ENCODE measurements around the gene SIRT5.

The SIRT5 gene

GRCh38 chr6:13574571-13575376 is at the start of gene SIRT5 (continued):
- TF ChIP-seq, protein P1, sequence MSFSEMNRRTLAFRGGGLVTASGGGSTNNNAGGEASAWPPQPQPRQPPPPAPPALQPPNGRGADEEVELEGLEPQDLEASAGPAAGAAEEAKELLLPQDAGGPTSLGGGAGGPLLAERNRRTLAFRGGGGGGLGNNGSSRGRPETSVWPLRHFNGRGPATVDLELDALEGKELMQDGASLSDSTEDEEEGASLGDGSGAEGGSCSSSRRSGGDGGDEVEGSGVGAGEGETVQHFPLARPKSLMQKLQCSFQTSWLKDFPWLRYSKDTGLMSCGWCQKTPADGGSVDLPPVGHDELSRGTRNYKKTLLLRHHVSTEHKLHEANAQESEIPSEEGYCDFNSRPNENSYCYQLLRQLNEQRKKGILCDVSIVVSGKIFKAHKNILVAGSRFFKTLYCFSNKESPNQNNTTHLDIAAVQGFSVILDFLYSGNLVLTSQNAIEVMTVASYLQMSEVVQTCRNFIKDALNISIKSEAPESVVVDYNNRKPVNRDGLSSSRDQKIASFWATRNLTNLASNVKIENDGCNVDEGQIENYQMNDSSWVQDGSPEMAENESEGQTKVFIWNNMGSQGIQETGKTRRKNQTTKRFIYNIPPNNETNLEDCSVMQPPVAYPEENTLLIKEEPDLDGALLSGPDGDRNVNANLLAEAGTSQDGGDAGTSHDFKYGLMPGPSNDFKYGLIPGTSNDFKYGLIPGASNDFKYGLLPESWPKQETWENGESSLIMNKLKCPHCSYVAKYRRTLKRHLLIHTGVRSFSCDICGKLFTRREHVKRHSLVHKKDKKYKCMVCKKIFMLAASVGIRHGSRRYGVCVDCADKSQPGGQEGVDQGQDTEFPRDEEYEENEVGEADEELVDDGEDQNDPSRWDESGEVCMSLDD (tag by site-specific recombination; IDR thresholded peaks at IDR 0.05) = peak; percentile 95
- TF ChIP-seq ZNF660 (tag by site-specific recombination; IDR thresholded peaks at IDR 0.05) = peak; percentile 79
- no peak for TF ChIP-seq ZNF362 (tag by site-specific recombination; IDR thresholded peaks at IDR 0.05)
- no peak for TF ChIP-seq ZNF138 (tag by site-specific recombination; IDR thresholded peaks at IDR 0.05; ENCODE audit: borderline replicate concordance)
- peak; percentile 86 for TF ChIP-seq KLF9 (tag by site-specific recombination; IDR thresholded peaks at IDR 0.05; ENCODE audit: low read depth)
- TF ChIP-seq BCL11A (tag by site-specific recombination; IDR thresholded peaks at IDR 0.05; ENCODE audit: low read depth) = no peak
- peak; percentile 84 for TF ChIP-seq KLF8 (tag by site-specific recombination; IDR thresholded peaks at IDR 0.05)
- TF ChIP-seq ZNF112 (tag by site-specific recombination; IDR thresholded peaks at IDR 0.05) = no peak
- TF ChIP-seq, protein P2, sequence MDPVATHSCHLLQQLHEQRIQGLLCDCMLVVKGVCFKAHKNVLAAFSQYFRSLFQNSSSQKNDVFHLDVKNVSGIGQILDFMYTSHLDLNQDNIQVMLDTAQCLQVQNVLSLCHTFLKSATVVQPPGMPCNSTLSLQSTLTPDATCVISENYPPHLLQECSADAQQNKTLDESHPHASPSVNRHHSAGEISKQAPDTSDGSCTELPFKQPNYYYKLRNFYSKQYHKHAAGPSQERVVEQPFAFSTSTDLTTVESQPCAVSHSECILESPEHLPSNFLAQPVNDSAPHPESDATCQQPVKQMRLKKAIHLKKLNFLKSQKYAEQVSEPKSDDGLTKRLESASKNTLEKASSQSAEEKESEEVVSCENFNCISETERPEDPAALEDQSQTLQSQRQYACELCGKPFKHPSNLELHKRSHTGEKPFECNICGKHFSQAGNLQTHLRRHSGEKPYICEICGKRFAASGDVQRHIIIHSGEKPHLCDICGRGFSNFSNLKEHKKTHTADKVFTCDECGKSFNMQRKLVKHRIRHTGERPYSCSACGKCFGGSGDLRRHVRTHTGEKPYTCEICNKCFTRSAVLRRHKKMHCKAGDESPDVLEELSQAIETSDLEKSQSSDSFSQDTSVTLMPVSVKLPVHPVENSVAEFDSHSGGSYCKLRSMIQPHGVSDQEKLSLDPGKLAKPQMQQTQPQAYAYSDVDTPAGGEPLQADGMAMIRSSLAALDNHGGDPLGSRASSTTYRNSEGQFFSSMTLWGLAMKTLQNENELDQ (tag by site-specific recombination; IDR thresholded peaks at IDR 0.05; ENCODE audit: low read depth) = no peak
- TF ChIP-seq SETDB1 (IDR thresholded peaks at IDR 0.05; ENCODE audit: insufficient read length, low read length) = no peak
- peak; percentile 35; the same call in 1 of the 2 replicates for TF ChIP-seq ZNF24 (tag by site-specific recombination; IDR thresholded peaks at IDR 0.05)
- TF ChIP-seq ZNF473 (tag by site-specific recombination; IDR thresholded peaks at IDR 0.05) = no peak
- no peak; the same call in 1 of the 2 replicates for TF ChIP-seq ZNF658 (tag by site-specific recombination; IDR thresholded peaks at IDR 0.05)
- peak; percentile 21; the same call in 1 of the 2 replicates for TF ChIP-seq PRDM4 (tag by site-specific recombination; IDR thresholded peaks at IDR 0.05)
- TF ChIP-seq KLF17 (tag by site-specific recombination; IDR thresholded peaks at IDR 0.05) = peak; percentile 84
- no peak for TF ChIP-seq ZNF837 (tag by site-specific recombination; IDR thresholded peaks at IDR 0.05)
- no peak for TF ChIP-seq ZNF558 (tag by site-specific recombination; IDR thresholded peaks at IDR 0.05)
- peak; percentile 83 for TF ChIP-seq KLF1 (tag by site-specific recombination; IDR thresholded peaks at IDR 0.05)
- TF ChIP-seq ZNF148 (tag by site-specific recombination; IDR thresholded peaks at IDR 0.05; ENCODE audit: borderline replicate concordance) = no peak
- TF ChIP-seq ZNF311 (tag by site-specific recombination; IDR thresholded peaks at IDR 0.05; ENCODE audit: borderline replicate concordance) = no peak
- no peak for TF ChIP-seq ZNF48 (tag by site-specific recombination; IDR thresholded peaks at IDR 0.05)
- TF ChIP-seq, protein P3, sequence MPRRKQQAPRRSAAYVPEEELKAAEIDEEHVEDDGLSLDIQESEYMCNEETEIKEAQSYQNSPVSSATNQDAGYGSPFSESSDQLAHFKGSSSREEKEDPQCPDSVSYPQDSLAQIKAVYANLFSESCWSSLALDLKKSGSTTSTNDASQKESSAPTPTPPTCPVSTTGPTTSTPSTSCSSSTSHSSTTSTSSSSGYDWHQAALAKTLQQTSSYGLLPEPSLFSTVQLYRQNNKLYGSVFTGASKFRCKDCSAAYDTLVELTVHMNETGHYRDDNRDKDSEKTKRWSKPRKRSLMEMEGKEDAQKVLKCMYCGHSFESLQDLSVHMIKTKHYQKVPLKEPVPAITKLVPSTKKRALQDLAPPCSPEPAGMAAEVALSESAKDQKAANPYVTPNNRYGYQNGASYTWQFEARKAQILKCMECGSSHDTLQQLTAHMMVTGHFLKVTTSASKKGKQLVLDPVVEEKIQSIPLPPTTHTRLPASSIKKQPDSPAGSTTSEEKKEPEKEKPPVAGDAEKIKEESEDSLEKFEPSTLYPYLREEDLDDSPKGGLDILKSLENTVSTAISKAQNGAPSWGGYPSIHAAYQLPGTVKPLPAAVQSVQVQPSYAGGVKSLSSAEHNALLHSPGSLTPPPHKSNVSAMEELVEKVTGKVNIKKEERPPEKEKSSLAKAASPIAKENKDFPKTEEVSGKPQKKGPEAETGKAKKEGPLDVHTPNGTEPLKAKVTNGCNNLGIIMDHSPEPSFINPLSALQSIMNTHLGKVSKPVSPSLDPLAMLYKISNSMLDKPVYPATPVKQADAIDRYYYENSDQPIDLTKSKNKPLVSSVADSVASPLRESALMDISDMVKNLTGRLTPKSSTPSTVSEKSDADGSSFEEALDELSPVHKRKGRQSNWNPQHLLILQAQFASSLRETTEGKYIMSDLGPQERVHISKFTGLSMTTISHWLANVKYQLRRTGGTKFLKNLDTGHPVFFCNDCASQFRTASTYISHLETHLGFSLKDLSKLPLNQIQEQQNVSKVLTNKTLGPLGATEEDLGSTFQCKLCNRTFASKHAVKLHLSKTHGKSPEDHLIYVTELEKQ (tag by site-specific recombination; IDR thresholded peaks at IDR 0.05; ENCODE audit: borderline replicate concordance) = peak; percentile 3; the same call in 1 of the 2 replicates
- no peak for TF ChIP-seq ZNF585B (tag by site-specific recombination; IDR thresholded peaks at IDR 0.05)

Data from HEK293 (cell line).